ENCODE results near the gene SCN5A.

The SCN5A gene

GRCh38 chr3:38575279-38575843 lies 74.1 kb downstream of the SCN5A start:
- H2AFZ ChIP-seq (ENCODE audit: low read length) = no peak overlapping the region
- H4K20me1 ChIP-seq (ENCODE audit: insufficient read depth, low read length) = no peaks in the 10 kb centered on the region
- TF ChIP-seq CTCF (IDR thresholded peaks at IDR 0.05; ENCODE audit: low read length) (no peak), EZH2phosphoT487 (IDR thresholded peaks at IDR 0.05; ENCODE audit: low read length) (no peak), EZH2 (optimal IDR thresholded peaks at IDR 0.05; ENCODE audit: low read depth, low read length) (no peak)
- no peaks in the 10 kb centered on the region for H3F3A ChIP-seq (ENCODE audit: insufficient read depth, low read length)
- H3K9me2 ChIP-seq (replicated peaks; ENCODE audit: insufficient read depth, low read length) = no peaks in the 10 kb centered on the region
- no peak overlapping the region for H3K4me3 ChIP-seq (ENCODE audit: low read length)
- H3K9ac ChIP-seq (ENCODE audit: low read length) = no peak overlapping the region
- H3K36me3 ChIP-seq (replicated peaks; ENCODE audit: insufficient read depth, low read length) = no peaks in the 10 kb centered on the region
- H3K27me3 ChIP-seq (replicated peaks; ENCODE audit: insufficient read depth, low read length) = no peaks in the 10 kb centered on the region
- H3K4me2 ChIP-seq (ENCODE audit: low read depth, low read length) = no peak overlapping the region
- H3K79me2 ChIP-seq (ENCODE audit: low read length) = no peaks in the 10 kb centered on the region
- H3K4me1 ChIP-seq (ENCODE audit: low read length) = no peaks in the 10 kb centered on the region
- no peak overlapping the region for H3K27ac ChIP-seq (ENCODE audit: low read length)
- DNase-seq = no peak
- no peaks in the 10 kb centered on the region for H3K9me3 ChIP-seq (replicated peaks; ENCODE audit: insufficient read depth, low read length)

GRCh38 chr3:38574411-38575278 lies 74.8 kb downstream of the SCN5A start:
- no peak for TF ChIP-seq EZH2phosphoT487 (IDR thresholded peaks at IDR 0.05; ENCODE audit: low read length)

GRCh38 chr3:38573556-38573955 lies 75.9 kb downstream of the SCN5A start:
- Histone ChIP-seq H3K4me2 (ENCODE audit: low read depth, low read length) (no peak overlapping the region), H3K9ac (ENCODE audit: low read length) (no peak overlapping the region), H2AFZ (ENCODE audit: low read length) (no peak overlapping the region), H3K27ac (ENCODE audit: low read length) (no peak overlapping the region), H3K9me3 (replicated peaks; ENCODE audit: insufficient read depth, low read length) (no peaks in the 10 kb centered on the region), H3K79me2 (ENCODE audit: low read length) (no peaks in the 10 kb centered on the region), H3K4me3 (ENCODE audit: low read length) (no peak overlapping the region), H3K4me1 (ENCODE audit: low read length) (no peaks in the 10 kb centered on the region), H4K20me1 (ENCODE audit: insufficient read depth, low read length) (no peaks in the 10 kb centered on the region), H3F3A (ENCODE audit: insufficient read depth, low read length) (no peaks in the 10 kb centered on the region), H3K9me2 (replicated peaks; ENCODE audit: insufficient read depth, low read length) (no peaks in the 10 kb centered on the region), H3K36me3 (replicated peaks; ENCODE audit: insufficient read depth, low read length) (no peaks in the 10 kb centered on the region), H3K27me3 (replicated peaks; ENCODE audit: insufficient read depth, low read length) (no peaks in the 10 kb centered on the region)
- TF ChIP-seq EZH2 (optimal IDR thresholded peaks at IDR 0.05; ENCODE audit: low read depth, low read length) (no peak), CTCF (IDR thresholded peaks at IDR 0.05; ENCODE audit: low read length) (no peak), EZH2phosphoT487 (IDR thresholded peaks at IDR 0.05; ENCODE audit: low read length) (no peak)
- DNase-seq = no peak

More at GRCh38 chr3:38574411-38575278, 74.8 kb downstream of the SCN5A start:
- H3K9ac ChIP-seq (ENCODE audit: low read length) = no peak overlapping the region
- H3K9me3 ChIP-seq (replicated peaks; ENCODE audit: insufficient read depth, low read length) = no peaks in the 10 kb centered on the region
- H3K4me2 ChIP-seq (ENCODE audit: low read depth, low read length) = no peak overlapping the region
- no peaks in the 10 kb centered on the region for H3K79me2 ChIP-seq (ENCODE audit: low read length)
- H2AFZ ChIP-seq (ENCODE audit: low read length) = no peak overlapping the region
- no peaks in the 10 kb centered on the region for H3K9me2 ChIP-seq (replicated peaks; ENCODE audit: insufficient read depth, low read length)
- H4K20me1 ChIP-seq (ENCODE audit: insufficient read depth, low read length) = no peaks in the 10 kb centered on the region
- H3K36me3 ChIP-seq (replicated peaks; ENCODE audit: insufficient read depth, low read length) = no peaks in the 10 kb centered on the region
- no peaks in the 10 kb centered on the region for H3F3A ChIP-seq (ENCODE audit: insufficient read depth, low read length)
- H3K4me1 ChIP-seq (ENCODE audit: low read length) = no peaks in the 10 kb centered on the region
- H3K4me3 ChIP-seq (ENCODE audit: low read length) = no peak overlapping the region
- H3K27ac ChIP-seq (ENCODE audit: low read length) = no peak overlapping the region
- H3K27me3 ChIP-seq (replicated peaks; ENCODE audit: insufficient read depth, low read length) = no peaks in the 10 kb centered on the region
- no peak for DNase-seq

- no peak overlapping the region for H3K9ac ChIP-seq (ENCODE audit: low read length)
- TF ChIP-seq CTCF (IDR thresholded peaks at IDR 0.05; ENCODE audit: low read length) (no peak), EZH2 (optimal IDR thresholded peaks at IDR 0.05; ENCODE audit: low read depth, low read length) (no peak), EZH2phosphoT487 (IDR thresholded peaks at IDR 0.05; ENCODE audit: low read length) (no peak)
- no peak overlapping the region for H3K4me3 ChIP-seq (ENCODE audit: low read length)
- no peak overlapping the region for H3K4me2 ChIP-seq (ENCODE audit: low read depth, low read length)
- H3K9me2 ChIP-seq (replicated peaks; ENCODE audit: insufficient read depth, low read length) = no peaks in the 10 kb centered on the region
- DNase-seq = no peak
- H3K27ac ChIP-seq (ENCODE audit: low read length) = no peak overlapping the region
- H2AFZ ChIP-seq (ENCODE audit: low read length) = no peak overlapping the region
- no peaks in the 10 kb centered on the region for H3F3A ChIP-seq (ENCODE audit: insufficient read depth, low read length)
- H3K27me3 ChIP-seq (replicated peaks; ENCODE audit: insufficient read depth, low read length) = no peaks in the 10 kb centered on the region
- no peaks in the 10 kb centered on the region for H3K36me3 ChIP-seq (replicated peaks; ENCODE audit: insufficient read depth, low read length)
- H4K20me1 ChIP-seq (ENCODE audit: insufficient read depth, low read length) = no peaks in the 10 kb centered on the region
- no peaks in the 10 kb centered on the region for H3K4me1 ChIP-seq (ENCODE audit: low read length)
- no peaks in the 10 kb centered on the region for H3K79me2 ChIP-seq (ENCODE audit: low read length)
- H3K9me3 ChIP-seq (replicated peaks; ENCODE audit: insufficient read depth, low read length) = no peaks in the 10 kb centered on the region
These were observed 76.4 kb downstream of the SCN5A start for GRCh38 chr3:38573111-38573510.

Data from MM.1S (cell line).